ENCODE measurements around the gene CD36. TPM values are rescaled to one million over a fixed set of nuclear protein-coding genes. Genes with fewer than 3 reads are reported as not detected.
"Not testable (repeated sequence)": the region's sequence is repeated elsewhere in the genome, so short reads cannot be mapped to it uniquely, and the experiment has no call there.

CD36 gene
- total RNA-seq, 1 donor, result 22.8 TPM

DNA sequence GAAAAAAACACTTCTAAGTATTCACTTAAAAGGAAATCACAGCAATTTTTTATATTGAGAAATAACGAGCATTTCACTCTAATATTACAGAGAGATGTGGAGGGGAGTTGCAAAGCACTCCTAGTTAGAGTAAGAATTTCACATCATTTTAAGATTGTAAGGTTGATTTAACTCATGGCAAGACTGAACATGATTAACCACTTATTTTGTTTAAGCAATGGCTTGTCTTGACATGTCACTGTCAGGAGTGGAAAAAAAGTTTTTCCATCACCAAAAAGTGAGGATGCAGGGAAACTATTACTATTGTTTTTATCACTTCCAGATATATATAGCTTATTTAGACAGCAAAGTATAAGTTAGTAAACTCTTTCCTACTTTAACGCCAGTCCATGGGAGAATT is 27.1 kb downstream of the CD36 start:
- Histone ChIP-seq H3K9me3 (ENCODE audit: low read depth, low read length) (no peaks in the 10 kb centered on the region), H3K4me1 (ENCODE audit: insufficient read depth, low read length) (no peaks in the 10 kb centered on the region), H4K20me1 (ENCODE audit: insufficient read depth, low read length) (no peaks in the 10 kb centered on the region), H3K4me3 (ENCODE audit: insufficient read depth, low read length) (no peak overlapping the region), H2AFZ (ENCODE audit: low read length) (peak overlapping the region; percentile 20), H3K27ac (ENCODE audit: low read depth, low read length) (no peak overlapping the region), H3K27me3 (ENCODE audit: insufficient read depth, low read length) (no peaks in the 10 kb centered on the region), H3K36me3 (ENCODE audit: insufficient read depth, low read length) (no peaks in the 10 kb centered on the region), H3K4me2 (ENCODE audit: insufficient read depth, low read length) (no peak overlapping the region), H3K79me2 (ENCODE audit: insufficient read depth, low read length) (no peaks in the 10 kb centered on the region)
- TF ChIP-seq CTCF (IDR thresholded peaks at IDR 0.05; ENCODE audit: extremely low read depth, low read depth, low read length), result no peak
- DNase-seq (ENCODE audit: insufficient read length, low spot score, missing footprints), result no peak

DNA sequence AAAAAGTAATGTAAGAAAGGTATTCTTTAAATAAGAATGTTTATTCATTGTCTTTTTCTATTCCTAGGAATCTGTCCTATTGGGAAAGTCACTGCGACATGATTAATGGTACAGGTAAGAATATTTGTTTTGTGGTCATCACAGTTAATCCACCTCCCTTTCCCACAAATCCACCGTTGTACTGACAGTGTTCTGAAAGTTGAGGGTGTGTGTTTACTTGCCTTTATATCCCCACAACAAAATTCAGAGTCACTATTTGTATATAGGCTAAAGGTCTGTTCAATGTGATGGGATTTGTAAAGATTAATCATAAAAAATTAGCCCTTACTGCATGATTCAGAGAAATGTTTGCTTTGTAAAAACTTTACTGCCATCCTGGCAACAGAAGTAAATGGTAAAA is 27.9 kb downstream of the CD36 start:
- no peaks in the 10 kb centered on the region for H3K79me2 ChIP-seq (ENCODE audit: insufficient read depth, low read length)
- H4K20me1 ChIP-seq (ENCODE audit: insufficient read depth, low read length), result no peaks in the 10 kb centered on the region
- TF ChIP-seq CTCF (IDR thresholded peaks at IDR 0.05; ENCODE audit: extremely low read depth, low read depth, low read length), result no peak
- no peak overlapping the region for H2AFZ ChIP-seq (ENCODE audit: low read length)
- no peaks in the 10 kb centered on the region for H3K27me3 ChIP-seq (ENCODE audit: insufficient read depth, low read length)
- H3K27ac ChIP-seq (ENCODE audit: low read depth, low read length), result no peak overlapping the region
- H3K4me3 ChIP-seq (ENCODE audit: insufficient read depth, low read length), result no peak overlapping the region
- H3K36me3 ChIP-seq (ENCODE audit: insufficient read depth, low read length), result no peaks in the 10 kb centered on the region
- H3K9me3 ChIP-seq (ENCODE audit: low read depth, low read length), result no peaks in the 10 kb centered on the region
- no peak overlapping the region for H3K4me2 ChIP-seq (ENCODE audit: insufficient read depth, low read length)
- DNase-seq (ENCODE audit: insufficient read length, low spot score, missing footprints), result no peak
- no peaks in the 10 kb centered on the region for H3K4me1 ChIP-seq (ENCODE audit: insufficient read depth, low read length)

DNA sequence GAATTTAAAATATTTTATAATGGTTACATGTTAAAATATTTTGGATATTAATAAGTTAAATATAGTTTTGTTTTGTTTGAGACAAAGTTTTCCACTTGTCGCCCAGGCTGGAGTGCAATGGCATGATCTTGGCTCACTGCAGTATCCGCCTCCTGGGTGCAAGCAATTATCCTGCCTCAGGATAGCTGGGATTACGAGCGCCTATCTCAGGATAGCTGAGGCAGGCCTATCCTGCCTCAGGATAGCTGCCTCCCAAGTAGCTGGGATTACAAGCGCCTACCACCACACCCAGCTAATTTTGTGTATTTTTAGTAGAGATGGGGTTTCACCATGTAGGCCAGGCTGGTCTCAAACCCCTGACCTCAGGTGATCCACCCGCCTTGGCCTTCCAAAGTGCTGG is 30.9 kb downstream of the CD36 start:
- H4K20me1 ChIP-seq (ENCODE audit: insufficient read depth, low read length); H3K9me3 ChIP-seq (ENCODE audit: low read depth, low read length); DNase-seq (ENCODE audit: insufficient read length, low spot score, missing footprints); H3K27me3 ChIP-seq (ENCODE audit: insufficient read depth, low read length); H3K4me1 ChIP-seq (ENCODE audit: insufficient read depth, low read length); H3K4me3 ChIP-seq (ENCODE audit: insufficient read depth, low read length); H3K36me3 ChIP-seq (ENCODE audit: insufficient read depth, low read length); H2AFZ ChIP-seq (ENCODE audit: low read length); H3K27ac ChIP-seq (ENCODE audit: low read depth, low read length); H3K79me2 ChIP-seq (ENCODE audit: insufficient read depth, low read length); H3K4me2 ChIP-seq (ENCODE audit: insufficient read depth, low read length): not testable (repeated sequence)

GRCh38 chr7:80671744-80672143 is 33.3 kb downstream of the CD36 start:
- H3K4me1 ChIP-seq (ENCODE audit: insufficient read depth, low read length), result no peaks in the 10 kb centered on the region
- TF ChIP-seq CTCF (IDR thresholded peaks at IDR 0.05; ENCODE audit: extremely low read depth, low read depth, low read length), result no peak
- H3K4me2 ChIP-seq (ENCODE audit: insufficient read depth, low read length), result no peak overlapping the region
- no peaks in the 10 kb centered on the region for H3K9me3 ChIP-seq (ENCODE audit: low read depth, low read length)
- H2AFZ ChIP-seq (ENCODE audit: low read length), result no peak overlapping the region
- H3K4me3 ChIP-seq (ENCODE audit: insufficient read depth, low read length), result no peak overlapping the region
- no peaks in the 10 kb centered on the region for H4K20me1 ChIP-seq (ENCODE audit: insufficient read depth, low read length)
- no peaks in the 10 kb centered on the region for H3K27me3 ChIP-seq (ENCODE audit: insufficient read depth, low read length)
- H3K79me2 ChIP-seq (ENCODE audit: insufficient read depth, low read length), result no peaks in the 10 kb centered on the region
- H3K27ac ChIP-seq (ENCODE audit: low read depth, low read length), result no peak overlapping the region
- no peaks in the 10 kb centered on the region for H3K36me3 ChIP-seq (ENCODE audit: insufficient read depth, low read length)
- DNase-seq (ENCODE audit: insufficient read length, low spot score, missing footprints), result no peak

DNA sequence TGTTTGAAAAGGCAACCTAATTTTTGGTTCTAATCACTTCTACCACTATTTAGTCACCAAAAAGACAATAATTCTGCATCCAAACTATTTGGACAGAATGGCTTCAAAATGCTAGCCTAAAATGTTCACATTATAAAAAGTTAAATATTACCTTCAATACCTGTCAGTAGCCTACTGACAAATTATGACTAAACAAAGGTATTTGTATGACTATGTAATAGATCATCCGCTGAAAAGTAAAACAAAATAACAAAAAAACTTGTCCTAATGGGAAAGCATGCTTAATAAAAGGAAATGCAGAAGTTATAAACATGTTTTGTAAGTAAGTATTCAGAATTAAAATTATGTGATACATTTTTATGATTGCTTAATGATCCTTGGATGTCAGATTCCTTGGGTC is 36.6 kb downstream of the CD36 start:
- no peaks in the 10 kb centered on the region for H3K79me2 ChIP-seq (ENCODE audit: insufficient read depth, low read length)
- no peaks in the 10 kb centered on the region for H3K27me3 ChIP-seq (ENCODE audit: insufficient read depth, low read length)
- H3K9me3 ChIP-seq (ENCODE audit: low read depth, low read length), result no peaks in the 10 kb centered on the region
- H4K20me1 ChIP-seq (ENCODE audit: insufficient read depth, low read length), result no peaks in the 10 kb centered on the region
- H3K27ac ChIP-seq (ENCODE audit: low read depth, low read length), result no peak overlapping the region
- TF ChIP-seq CTCF (IDR thresholded peaks at IDR 0.05; ENCODE audit: extremely low read depth, low read depth, low read length), result no peak
- H2AFZ ChIP-seq (ENCODE audit: low read length), result no peak overlapping the region
- no peak for DNase-seq (ENCODE audit: insufficient read length, low spot score, missing footprints)
- H3K4me3 ChIP-seq (ENCODE audit: insufficient read depth, low read length), result no peak overlapping the region
- H3K36me3 ChIP-seq (ENCODE audit: insufficient read depth, low read length), result no peaks in the 10 kb centered on the region
- H3K4me2 ChIP-seq (ENCODE audit: insufficient read depth, low read length), result no peak overlapping the region
- no peaks in the 10 kb centered on the region for H3K4me1 ChIP-seq (ENCODE audit: insufficient read depth, low read length)

Data from osteoblast (primary cell).